HEK293T (cell line): Measurements from ENCODE around the gene CTPS1.

Experiments
- CTCF ChIA-PET: fragments of 350-600 bp; formaldehyde crosslinking; extraction: SDS; loops from one replicate; lab custom pipeline; 2021; ENCODE audit warnings: antibody characterized with exemption, inconsistent platforms; lab: Yijun Ruan, JAX
- POLR2A ChIA-PET: fragments of 350-600 bp; formaldehyde crosslinking; extraction: SDS; loops from one replicate; lab custom pipeline; 2020; ENCODE audit warnings: antibody characterized with exemption, inconsistent platforms; lab: Yijun Ruan, JAX
- DNase-seq: peaks from one replicate; pipeline ENCODE4 v3.0.0; 2012; ENCODE audit warnings: mixed read lengths; ENCODE audit errors: extremely low spot score
- ELF4 ChIP-seq: fragments of 450-650 bp; IDR thresholded peaks from 2 replicates; pipeline ENCODE4 v1.6.1; 2017; ENCODE audit warnings: antibody characterized with exemption
- FOXM1 ChIP-seq: fragments of 450-650 bp; IDR thresholded peaks from 2 replicates; pipeline ENCODE4 v1.6.1; 2017; ENCODE audit warnings: mild to moderate bottlenecking, borderline replicate concordance
- LEF1 ChIP-seq: fragments of 450-650 bp; IDR thresholded peaks from 2 replicates; pipeline ENCODE4 v1.6.1; 2017; ENCODE audit warnings: mild to moderate bottlenecking, borderline replicate concordance
- SUZ12 ChIP-seq: fragments of 450-650 bp; IDR thresholded peaks from 2 replicates; pipeline ENCODE4 v1.6.1; 2016; ENCODE audit warnings: mild to moderate bottlenecking
- ZNF384 ChIP-seq: fragments of 450-650 bp; IDR thresholded peaks from 2 replicates; pipeline ENCODE4 v1.6.1; 2016

CTPS1 gene

DNA sequence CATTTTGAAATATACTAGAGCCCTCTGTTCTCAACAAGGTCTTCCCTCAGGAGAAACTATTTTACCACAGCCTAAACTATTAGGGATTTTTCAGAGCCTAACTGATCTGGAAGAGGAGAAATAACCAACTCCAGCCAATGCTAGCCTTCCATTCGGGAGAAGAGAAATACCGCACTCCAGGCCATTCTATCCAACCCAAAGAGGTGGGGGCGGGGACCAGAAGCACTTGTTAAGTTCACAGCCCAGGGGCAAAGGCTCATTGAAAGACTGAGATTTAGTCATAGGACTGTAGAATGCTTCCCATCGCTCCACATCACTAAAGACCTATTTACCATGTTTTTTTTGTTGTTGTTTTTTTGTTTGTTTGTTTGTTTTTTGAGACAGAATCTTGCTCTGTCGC is 77.4 kb downstream of the CTPS1 start:
- ChIA-PET CTCF (no interaction called here), POLR2A (no interaction called here)
- no peak for DNase-seq
- no peak for TF ChIP-seq ZNF384
- no peak for TF ChIP-seq SUZ12
- no peak for TF ChIP-seq LEF1
- no peak for TF ChIP-seq FOXM1
- no peak for TF ChIP-seq ELF4
